ENCODE results near the gene SH3BGRL3.

Gene SH3BGRL3

GRCh38 chr1:26314501-26314900 lies 34.6 kb downstream of the SH3BGRL3 start:
- no peak for TF ChIP-seq CTCF (IDR thresholded peaks at IDR 0.05)
- Histone ChIP-seq H3K27me3 (ENCODE audit: control insufficient read depth, insufficient read depth, low read length) (no peaks in the 10 kb centered on the region), H3K4me3 (ENCODE audit: low read depth, low read length) (no peak overlapping the region), H3K79me2 (no peaks in the 10 kb centered on the region), H3K9ac (no peak overlapping the region), H3K9me3 (ENCODE audit: control insufficient read depth, low read length) (no peaks in the 10 kb centered on the region), H3K4me2 (ENCODE audit: low read length) (no peak overlapping the region), H2AFZ (no peak overlapping the region), H3K4me1 (no peaks in the 10 kb centered on the region), H3K36me3 (ENCODE audit: control insufficient read depth, insufficient read depth, low read length) (no peaks in the 10 kb centered on the region), H3K27ac (no peak overlapping the region)

GRCh38 chr1:26315874-26316850 lies 36.3 kb downstream of the SH3BGRL3 start:
- Histone ChIP-seq H3K4me2 (ENCODE audit: low read length) (no peak overlapping the region), H3K27me3 (ENCODE audit: control insufficient read depth, insufficient read depth, low read length) (no peaks in the 10 kb centered on the region), H3K9me3 (ENCODE audit: control insufficient read depth, low read length) (no peaks in the 10 kb centered on the region), H3K9ac (no peak overlapping the region), H3K36me3 (ENCODE audit: control insufficient read depth, insufficient read depth, low read length) (no peaks in the 10 kb centered on the region), H3K4me3 (ENCODE audit: low read depth, low read length) (no peak overlapping the region), H3K27ac (no peak overlapping the region), H3K4me1 (no peaks in the 10 kb centered on the region), H2AFZ (no peak overlapping the region), H3K79me2 (no peaks in the 10 kb centered on the region)
- no peak for TF ChIP-seq CTCF (IDR thresholded peaks at IDR 0.05)

- no peak overlapping the region for H3K27ac ChIP-seq
- no peaks in the 10 kb centered on the region for H3K4me1 ChIP-seq
- H3K9ac ChIP-seq, result no peak overlapping the region
- no peaks in the 10 kb centered on the region for H3K27me3 ChIP-seq (ENCODE audit: control insufficient read depth, insufficient read depth, low read length)
- H3K4me3 ChIP-seq (ENCODE audit: low read depth, low read length), result no peak overlapping the region
- no peaks in the 10 kb centered on the region for H3K36me3 ChIP-seq (ENCODE audit: control insufficient read depth, insufficient read depth, low read length)
- no peak overlapping the region for H2AFZ ChIP-seq
- H3K9me3 ChIP-seq (ENCODE audit: control insufficient read depth, low read length), result no peaks in the 10 kb centered on the region
- H3K4me2 ChIP-seq (ENCODE audit: low read length), result no peak overlapping the region
- H3K79me2 ChIP-seq, result no peaks in the 10 kb centered on the region
- no peak for TF ChIP-seq CTCF (IDR thresholded peaks at IDR 0.05)
Observed at GRCh38 chr1:26317146-26317545, 37.3 kb downstream of the SH3BGRL3 start.

- Histone ChIP-seq H3K9ac (no peak within 1 kb of the TSS), H3K4me3 (ENCODE audit: low read depth, low read length) (no peak within 1 kb of the TSS), H3K27ac (no peak within 1 kb of the TSS)
Observed at GRCh38 chr1:26317612-26318337, 37.9 kb downstream of the SH3BGRL3 start, which contains the start of gene CD52. Gene CD52, plus strand, starts transcription at chr1:26317958. Its CDS starts 60 bp downstream, at chr1:26318018.

More at GRCh38 chr1:26317612-26318337, 37.9 kb downstream of the SH3BGRL3 start, which contains the start of gene CD52:
- H3K27me3 ChIP-seq (ENCODE audit: control insufficient read depth, insufficient read depth, low read length), result no peaks in the 10 kb centered on the region
- H2AFZ ChIP-seq, result no peak within 1 kb of the TSS
- H3K9me3 ChIP-seq (ENCODE audit: control insufficient read depth, low read length), result no peaks in the 10 kb centered on the region
- H3K79me2 ChIP-seq, result no peaks in the 10 kb centered on the region
- H3K4me1 ChIP-seq, result no peaks in the 10 kb centered on the region
- no peaks in the 10 kb centered on the region for H3K36me3 ChIP-seq (ENCODE audit: control insufficient read depth, insufficient read depth, low read length)
- no peak for TF ChIP-seq CTCF (IDR thresholded peaks at IDR 0.05)
- H3K4me2 ChIP-seq (ENCODE audit: low read length), result no peak within 1 kb of the TSS

Measured in parathyroid adenoma (tissue), 2 donors.